Neutrophil (primary cell): ENCODE data around the gene PIP4K2C.

Experiments
- H3K27ac ChIP-seq: fragments of 200-600 bp; sonication (generic); 2 replicates; pipeline ENCODE4 v1.5.1; 2016; ENCODE audit warnings: mild to moderate bottlenecking, moderate library complexity
- H3K27me3 ChIP-seq: fragments of 200-600 bp; sonication (generic); 2 replicates; pipeline ENCODE4 v1.6.0; 2016; ENCODE audit warnings: mild to moderate bottlenecking
- H3K36me3 ChIP-seq: fragments of 200-600 bp; sonication (generic); 2 replicates; pipeline ENCODE4 v1.5.1; 2017
- H3K4me1 ChIP-seq, 2 experiments: fragments of 200-600 bp in 1 of 2; sonication (generic) in 1 of 2; 1 replicate in 1 of 2; 2 replicates in 1 of 2; pipeline versions ENCODE4 v1.5.1 to v1.6.1; 2013 to 2016; ENCODE audit warnings: low read depth in 1 of 2, low read length in 1 of 2, mild to moderate bottlenecking in 1 of 2, moderate library complexity in 1 of 2; ENCODE audit not compliant: control insufficient read depth in 1 of 2, insufficient read depth in 1 of 2
- H3K4me3 ChIP-seq, 2 experiments: fragments of 200-600 bp in 1 of 2; sonication (generic) in 1 of 2; 1 replicate in 1 of 2; 2 replicates in 1 of 2; pipeline ENCODE4 v1.5.1; 2013 to 2016; ENCODE audit warnings: low read depth in 1 of 2, low read length in 1 of 2, mild to moderate bottlenecking in 1 of 2, moderate library complexity in 1 of 2
- H3K9me3 ChIP-seq: fragments of 200-600 bp; sonication (generic); 2 replicates; pipeline ENCODE4 v1.5.1; 2016
- TF ChIP-seq, protein P1 (sequence below): fragments of 200-600 bp; sonication (generic); IDR thresholded peaks from 2 replicates; pipeline ENCODE4 v1.5.1; 2016; ENCODE audit warnings: antibody characterized with exemption

Gene PIP4K2C

GRCh38 chr12:57575771-57576612 is 15.0 kb upstream of the PIP4K2C start:
- no peaks in the 10 kb centered on the region for H3K4me1 ChIP-seq
- TF ChIP-seq, protein P1, sequence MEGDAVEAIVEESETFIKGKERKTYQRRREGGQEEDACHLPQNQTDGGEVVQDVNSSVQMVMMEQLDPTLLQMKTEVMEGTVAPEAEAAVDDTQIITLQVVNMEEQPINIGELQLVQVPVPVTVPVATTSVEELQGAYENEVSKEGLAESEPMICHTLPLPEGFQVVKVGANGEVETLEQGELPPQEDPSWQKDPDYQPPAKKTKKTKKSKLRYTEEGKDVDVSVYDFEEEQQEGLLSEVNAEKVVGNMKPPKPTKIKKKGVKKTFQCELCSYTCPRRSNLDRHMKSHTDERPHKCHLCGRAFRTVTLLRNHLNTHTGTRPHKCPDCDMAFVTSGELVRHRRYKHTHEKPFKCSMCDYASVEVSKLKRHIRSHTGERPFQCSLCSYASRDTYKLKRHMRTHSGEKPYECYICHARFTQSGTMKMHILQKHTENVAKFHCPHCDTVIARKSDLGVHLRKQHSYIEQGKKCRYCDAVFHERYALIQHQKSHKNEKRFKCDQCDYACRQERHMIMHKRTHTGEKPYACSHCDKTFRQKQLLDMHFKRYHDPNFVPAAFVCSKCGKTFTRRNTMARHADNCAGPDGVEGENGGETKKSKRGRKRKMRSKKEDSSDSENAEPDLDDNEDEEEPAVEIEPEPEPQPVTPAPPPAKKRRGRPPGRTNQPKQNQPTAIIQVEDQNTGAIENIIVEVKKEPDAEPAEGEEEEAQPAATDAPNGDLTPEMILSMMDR, result no peak
- no peak overlapping the region for H3K27ac ChIP-seq
- H3K9me3 ChIP-seq, result no peaks in the 10 kb centered on the region
- H3K36me3 ChIP-seq, result no peaks in the 10 kb centered on the region
- H3K27me3 ChIP-seq, result peaks cover 27% of the 10 kb centered on the region
- no peak overlapping the region for H3K4me3 ChIP-seq

DNA sequence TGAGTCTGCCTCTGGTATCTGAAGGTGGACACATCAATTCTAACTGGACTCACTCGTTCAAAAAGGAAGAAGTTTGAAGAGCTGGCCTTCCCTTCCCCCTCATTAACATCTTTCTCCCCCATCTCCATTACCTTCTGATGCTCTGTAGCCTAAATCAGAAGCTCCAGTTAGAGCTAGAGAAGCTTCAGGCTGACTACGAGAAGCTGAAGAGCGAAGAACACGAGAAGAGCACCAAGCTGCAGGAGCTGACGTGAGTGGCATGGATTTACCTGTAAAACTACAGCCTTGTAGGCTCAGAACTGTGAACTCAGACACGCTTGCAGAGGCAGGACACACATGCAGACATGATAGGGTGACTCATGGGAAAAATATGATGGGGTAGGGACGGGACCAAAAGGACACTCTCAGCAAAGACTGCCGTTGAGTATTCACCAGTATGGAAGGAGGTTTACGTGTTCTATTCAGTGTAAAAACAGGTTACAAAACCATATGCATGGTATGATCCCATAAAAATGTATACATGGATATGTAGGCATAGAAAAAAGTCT is 14.3 kb upstream of the PIP4K2C start:
- peaks cover 27% of the 10 kb centered on the region for H3K27me3 ChIP-seq
- no peaks in the 10 kb centered on the region for H3K9me3 ChIP-seq
- no peaks in the 10 kb centered on the region for H3K36me3 ChIP-seq
- H3K4me3 ChIP-seq, result no peak overlapping the region
- no peak overlapping the region for H3K27ac ChIP-seq
- H3K4me1 ChIP-seq, result no peaks in the 10 kb centered on the region
- TF ChIP-seq, protein P1, result no peak

GRCh38 chr12:57577981-57578758 is 12.8 kb upstream of the PIP4K2C start:
- no peak overlapping the region for H3K4me3 ChIP-seq
- TF ChIP-seq, protein P1, result no peak
- H3K4me1 ChIP-seq, result peaks cover 0 to 3% of the 10 kb centered on the region in 2 experiments
- no peaks in the 10 kb centered on the region for H3K9me3 ChIP-seq
- no peak overlapping the region for H3K27ac ChIP-seq
- peaks cover 39% of the 10 kb centered on the region for H3K27me3 ChIP-seq
- no peaks in the 10 kb centered on the region for H3K36me3 ChIP-seq

DNA sequence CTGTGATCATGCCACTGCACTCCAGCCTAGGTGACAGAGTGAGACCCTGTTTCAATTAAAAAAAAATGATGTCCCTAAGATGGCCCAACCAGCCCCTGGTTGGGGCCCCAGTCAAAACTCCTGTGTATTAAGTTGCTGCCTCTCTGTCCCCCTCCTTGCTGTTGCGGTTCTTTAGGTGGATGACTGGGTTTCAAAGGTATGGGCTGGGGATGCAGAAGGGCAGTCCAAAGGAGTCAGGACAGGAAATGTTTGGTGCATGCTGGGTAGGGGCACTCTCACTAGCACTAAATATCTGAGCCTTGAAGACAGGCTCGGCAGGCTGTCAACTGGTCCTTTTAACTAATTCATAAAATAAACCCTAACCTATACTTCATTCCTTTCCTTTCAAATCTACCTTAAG is 12.0 kb upstream of the PIP4K2C start:
- H3K9me3 ChIP-seq, result no peaks in the 10 kb centered on the region
- H3K4me3 ChIP-seq, result no peak overlapping the region
- peaks cover 0 to 5% of the 10 kb centered on the region in 2 experiments for H3K4me1 ChIP-seq
- peaks cover 39% of the 10 kb centered on the region for H3K27me3 ChIP-seq
- no peak overlapping the region for H3K27ac ChIP-seq
- TF ChIP-seq, protein P1, result no peak
- H3K36me3 ChIP-seq, result no peaks in the 10 kb centered on the region

GRCh38 chr12:57579677-57580465 is 11.1 kb upstream of the PIP4K2C start:
- TF ChIP-seq, protein P1, result no peak
- Histone ChIP-seq H3K4me1 (peaks cover 8 to 13% of the 10 kb centered on the region in 2 experiments), H3K9me3 (no peaks in the 10 kb centered on the region), H3K27ac (no peak overlapping the region), H3K27me3 (peaks cover 37% of the 10 kb centered on the region), H3K36me3 (no peaks in the 10 kb centered on the region), H3K4me3 (no peak overlapping the region)
